Right atrium auricular region (tissue), 2 donors: Measurements from ENCODE around the gene KCNAB1. TPM values are rescaled to one million over a fixed set of nuclear protein-coding genes. Genes with fewer than 3 reads are reported as not detected.
"Not testable (repeated sequence)": the region's sequence is repeated elsewhere in the genome, so short reads cannot be mapped to it uniquely, and the experiment has no call there.

ENCODE experiments used
- DNase-seq: peaks from one replicate; pipeline ENCODE4 v3.0.0-alpha.2; 2019; ENCODE audit warnings: low spot score
- H3K27ac ChIP-seq, 2 donors: fragments of 200-600 bp; sonication (generic); 1 replicate in 1 of 2; 2 replicates in 1 of 2; pipeline ENCODE4 v1.5.1; 2016 to 2019
- H3K27me3 ChIP-seq, 2 donors: fragments of 200-600 bp; sonication (generic); one replicate each; pipeline versions ENCODE4 v1.5.1 to v1.6.0; 2017 to 2019
- H3K36me3 ChIP-seq: fragments of 200-600 bp; sonication (generic); one replicate; pipeline ENCODE4 v1.5.1; 2016
- H3K4me1 ChIP-seq, 2 donors: fragments of 200-600 bp; sonication (generic); one replicate each; pipeline versions ENCODE4 v1.5.1 to v1.6.0; 2017 to 2019
- H3K4me3 ChIP-seq, 2 donors: fragments of 200-600 bp; sonication (generic); 1 replicate in 1 of 2; 2 replicates in 1 of 2; pipeline ENCODE4 v1.5.1; 2017 to 2019; ENCODE audit warnings: mild to moderate bottlenecking in 1 of 2, moderate library complexity in 1 of 2
- H3K9me3 ChIP-seq, 2 donors: fragments of 200-600 bp; sonication (generic); one replicate each; pipeline ENCODE4 v1.5.1; 2019
- CTCF ChIP-seq, 2 donors: fragments of 200-600 bp; sonication (generic); IDR thresholded peaks; one replicate each; pipeline ENCODE4 v1.5.1; 2019; ENCODE audit warnings: antibody characterized with exemption in 2 of 2
- total RNA-seq, 2 donors: library from RNA; depleted of rRNA; stranded (reverse); fragments of >200 nt; gene quantifications; one replicate each; pipeline ENCODE4 v1.1.0, GENCODE V29; 2016

The KCNAB1 gene
- total RNA-seq, 2 donors from 2014 or later, result 2.0 to 3.2 TPM

- Histone ChIP-seq H3K27me3 (no peaks in the 10 kb centered on the region), H3K4me1 (peaks cover 0 to 47% of the 10 kb centered on the region in 2 donors)
- TF ChIP-seq CTCF (IDR thresholded peaks at IDR 0.05), result peak in 1 of 2 donors; percentile 12
Measured at GRCh38 chr3:156554842-156555687, 434.7 kb downstream of the KCNAB1 start, which contains the start of gene SSR3. SSR3 (minus strand) TSS chr3:156555117; CDS start chr3:156555089, 28 bp downstream.

GRCh38 chr3:156558389-156558788 is 438.0 kb downstream of the KCNAB1 start:
- no peak for TF ChIP-seq CTCF (IDR thresholded peaks at IDR 0.05)
- H3K36me3 ChIP-seq, result no peaks in the 10 kb centered on the region
- no peaks in the 10 kb centered on the region for H3K27me3 ChIP-seq
- no peaks in the 10 kb centered on the region for H3K9me3 ChIP-seq
- peak overlapping the region; percentile 42 to 62 for H3K27ac ChIP-seq
- DNase-seq, result no peak
- no peak overlapping the region for H3K4me3 ChIP-seq
- H3K4me1 ChIP-seq, result peaks cover 0 to 14% of the 10 kb centered on the region in 2 donors

More at GRCh38 chr3:156554842-156555687, 434.7 kb downstream of the KCNAB1 start, which contains the start of gene SSR3:
- Histone ChIP-seq H3K27ac (peak within 1 kb of the TSS; percentile 91 to 92), H3K36me3 (peaks cover 14% of the 10 kb centered on the region), H3K4me3 (peak within 1 kb of the TSS; percentile 81 to 94), H3K9me3 (no peaks in the 10 kb centered on the region)
- peak; percentile 100 for DNase-seq

DNA sequence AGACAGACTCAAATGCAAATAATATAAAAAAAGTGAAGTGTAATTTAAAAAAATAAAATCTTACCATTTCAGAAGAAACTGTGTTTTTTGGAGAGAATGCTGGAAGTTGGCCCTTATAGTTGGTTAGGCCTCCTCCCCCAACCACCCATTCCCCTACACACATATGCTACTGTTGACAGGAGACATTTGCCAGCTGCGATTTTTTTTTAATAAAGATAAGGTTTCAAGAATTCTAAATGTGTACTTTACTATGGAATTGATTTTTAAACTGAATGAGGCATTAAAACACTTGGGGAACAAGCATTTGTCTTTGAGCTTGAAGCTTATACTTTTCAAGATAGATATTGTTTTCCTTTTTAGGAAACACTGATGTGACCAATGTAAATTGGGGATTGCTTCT is 438.9 kb downstream of the KCNAB1 start:
- Histone ChIP-seq H3K4me1 (peaks cover 0 to 4% of the 10 kb centered on the region in 2 donors), H3K27me3 (no peaks in the 10 kb centered on the region), H3K9me3 (no peaks in the 10 kb centered on the region), H3K27ac (peak overlapping the region; percentile 42 to 62), H3K4me3 (no peak overlapping the region), H3K36me3 (no peaks in the 10 kb centered on the region)
- no peak for TF ChIP-seq CTCF (IDR thresholded peaks at IDR 0.05)
- DNase-seq, result no peak

GRCh38 chr3:156561533-156561932 is 441.2 kb downstream of the KCNAB1 start:
- Histone ChIP-seq H3K36me3 (no peaks in the 10 kb centered on the region), H3K9me3 (no peaks in the 10 kb centered on the region), H3K4me1 (peaks cover 0 to 4% of the 10 kb centered on the region in 2 donors), H3K27me3 (no peaks in the 10 kb centered on the region), H3K27ac (no peak overlapping the region), H3K4me3 (no peak overlapping the region)
- no peak for DNase-seq
- no peak for TF ChIP-seq CTCF (IDR thresholded peaks at IDR 0.05)

- not testable (repeated sequence) for H3K36me3 ChIP-seq, H3K9me3 ChIP-seq, H3K27ac ChIP-seq, H3K4me3 ChIP-seq, H3K4me1 ChIP-seq, DNase-seq, H3K27me3 ChIP-seq
Measured at GRCh38 chr3:156562486-156562885, 442.1 kb downstream of the KCNAB1 start.

DNA sequence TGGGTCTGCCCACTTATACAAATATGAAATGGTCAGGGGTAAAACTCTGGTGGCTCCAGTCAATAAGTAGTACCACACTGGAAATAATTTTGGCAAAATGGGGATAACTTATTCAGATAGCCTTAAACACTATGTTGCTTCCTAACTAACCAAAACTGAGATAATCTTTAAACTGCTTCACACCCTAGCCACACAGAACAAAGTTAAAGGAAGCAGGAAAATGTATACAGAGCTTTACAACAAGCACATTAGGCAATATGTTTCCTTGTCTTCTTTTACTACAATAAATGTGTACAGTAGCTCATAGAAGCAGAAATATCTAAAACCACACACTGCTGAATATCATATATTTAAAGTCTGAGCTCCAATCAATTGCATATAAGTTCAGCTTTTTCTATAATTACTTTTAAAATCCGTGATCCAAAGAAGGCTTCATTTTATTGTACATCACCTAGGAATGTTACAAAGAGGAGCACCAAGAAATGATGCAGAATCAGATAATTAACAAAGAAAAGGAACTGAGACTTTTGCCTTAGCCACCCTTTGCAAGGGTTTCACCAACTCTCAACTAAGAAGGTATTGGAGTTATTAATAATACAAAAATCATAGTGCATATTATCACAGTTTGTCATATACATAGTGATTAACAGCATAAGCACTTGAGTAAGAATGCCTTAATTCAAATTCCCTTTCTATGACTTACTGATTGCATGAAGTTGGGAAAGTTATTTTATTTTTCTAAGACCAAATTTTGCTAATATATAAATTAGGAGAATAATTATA is 443.7 kb downstream of the KCNAB1 start:
- DNase-seq, result no peak
- Histone ChIP-seq H3K36me3 (no peaks in the 10 kb centered on the region), H3K27me3 (no peaks in the 10 kb centered on the region), H3K4me1 (peaks cover 0 to 4% of the 10 kb centered on the region in 2 donors), H3K9me3 (no peaks in the 10 kb centered on the region), H3K27ac (no peak overlapping the region), H3K4me3 (no peak overlapping the region)
- no peak for TF ChIP-seq CTCF (IDR thresholded peaks at IDR 0.05)

GRCh38 chr3:156569016-156569415 is 448.6 kb downstream of the KCNAB1 start:
- H3K36me3 ChIP-seq, DNase-seq, H3K4me1 ChIP-seq: not testable (repeated sequence)

GRCh38 chr3:156569881-156570280 is 449.5 kb downstream of the KCNAB1 start:
- H3K9me3 ChIP-seq, H3K36me3 ChIP-seq, H3K4me1 ChIP-seq, H3K27me3 ChIP-seq, DNase-seq, H3K27ac ChIP-seq, H3K4me3 ChIP-seq: not testable (repeated sequence)

More at GRCh38 chr3:156569016-156569415, 448.6 kb downstream of the KCNAB1 start:
- not testable (repeated sequence) for H3K27me3 ChIP-seq, H3K27ac ChIP-seq, H3K4me3 ChIP-seq, H3K9me3 ChIP-seq
